ENCODE data around the gene AVL9.

DNA sequence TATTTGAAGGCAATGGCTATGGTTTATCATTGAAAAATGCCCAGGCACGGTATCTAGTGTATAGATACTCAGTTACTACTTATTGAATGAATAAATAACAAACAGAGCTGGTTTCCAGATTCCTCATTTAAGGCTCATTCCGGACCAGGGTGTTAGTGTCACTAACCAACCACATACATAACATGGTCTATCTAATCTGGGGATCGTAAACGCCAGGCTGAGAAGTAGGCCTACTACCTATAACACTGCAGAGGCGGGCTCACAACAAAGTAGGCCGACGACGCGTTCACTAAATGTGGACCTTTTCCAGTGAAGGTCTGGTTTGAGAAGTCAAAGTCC lies 5.5 kb upstream of the AVL9 start:
- TF ChIP-seq, protein P1, sequence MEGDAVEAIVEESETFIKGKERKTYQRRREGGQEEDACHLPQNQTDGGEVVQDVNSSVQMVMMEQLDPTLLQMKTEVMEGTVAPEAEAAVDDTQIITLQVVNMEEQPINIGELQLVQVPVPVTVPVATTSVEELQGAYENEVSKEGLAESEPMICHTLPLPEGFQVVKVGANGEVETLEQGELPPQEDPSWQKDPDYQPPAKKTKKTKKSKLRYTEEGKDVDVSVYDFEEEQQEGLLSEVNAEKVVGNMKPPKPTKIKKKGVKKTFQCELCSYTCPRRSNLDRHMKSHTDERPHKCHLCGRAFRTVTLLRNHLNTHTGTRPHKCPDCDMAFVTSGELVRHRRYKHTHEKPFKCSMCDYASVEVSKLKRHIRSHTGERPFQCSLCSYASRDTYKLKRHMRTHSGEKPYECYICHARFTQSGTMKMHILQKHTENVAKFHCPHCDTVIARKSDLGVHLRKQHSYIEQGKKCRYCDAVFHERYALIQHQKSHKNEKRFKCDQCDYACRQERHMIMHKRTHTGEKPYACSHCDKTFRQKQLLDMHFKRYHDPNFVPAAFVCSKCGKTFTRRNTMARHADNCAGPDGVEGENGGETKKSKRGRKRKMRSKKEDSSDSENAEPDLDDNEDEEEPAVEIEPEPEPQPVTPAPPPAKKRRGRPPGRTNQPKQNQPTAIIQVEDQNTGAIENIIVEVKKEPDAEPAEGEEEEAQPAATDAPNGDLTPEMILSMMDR (IDR thresholded peaks at IDR 0.05) = no peak
- no peak for TF ChIP-seq POLR2AphosphoS5 (IDR thresholded peaks at IDR 0.05)
